Measurements from ENCODE around the gene ADAMTS17.

GRCh38 chr15:100031665-100032357, 310.0 kb downstream of the ADAMTS17 start:
- TF ChIP-seq CTCF (conservative IDR thresholded peaks at IDR 0.05) (no peak), EZH2 (IDR thresholded peaks at IDR 0.05; ENCODE audit: low read depth) (no peak)
